T-helper 2 cell (primary cell): ENCODE measurements around the gene ADAMTS18.
"Not testable (repeated sequence)": the region's sequence is repeated elsewhere in the genome, so short reads cannot be mapped to it uniquely, and the experiment has no call there.

ENCODE experiments used
- DNase-seq, 5 experiments: peaks; one replicate each; pipeline versions ENCODE4 v3.0.0 to v3.0.0-alpha.2; 2012 to 2022

Gene ADAMTS18

GRCh38 chr16:77324729-77325128, 110.1 kb downstream of the ADAMTS18 start:
- DNase-seq = no peak

DNA sequence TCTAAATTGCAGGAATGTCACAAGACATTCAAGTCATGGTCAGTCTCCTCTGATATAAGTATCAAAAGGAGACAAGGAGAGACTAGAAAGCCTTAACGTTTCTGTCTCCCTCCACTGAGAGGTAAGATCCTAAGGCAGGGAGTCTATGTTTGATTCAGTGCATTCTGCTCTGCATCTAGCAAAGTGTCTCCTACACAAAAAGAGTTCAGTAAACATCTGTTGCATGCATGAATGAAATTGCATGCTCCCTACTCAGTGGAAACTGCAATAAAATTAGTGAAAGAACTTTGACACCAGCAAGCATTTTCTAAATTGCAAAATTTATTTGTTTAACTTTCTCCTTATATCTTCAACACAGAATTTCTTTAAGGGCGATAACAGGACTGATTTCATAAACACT, 111.1 kb downstream of the ADAMTS18 start:
- DNase-seq = no peak

- no peak for DNase-seq
Observed at GRCh38 chr16:77322757-77323156, 112.1 kb downstream of the ADAMTS18 start.

DNA sequence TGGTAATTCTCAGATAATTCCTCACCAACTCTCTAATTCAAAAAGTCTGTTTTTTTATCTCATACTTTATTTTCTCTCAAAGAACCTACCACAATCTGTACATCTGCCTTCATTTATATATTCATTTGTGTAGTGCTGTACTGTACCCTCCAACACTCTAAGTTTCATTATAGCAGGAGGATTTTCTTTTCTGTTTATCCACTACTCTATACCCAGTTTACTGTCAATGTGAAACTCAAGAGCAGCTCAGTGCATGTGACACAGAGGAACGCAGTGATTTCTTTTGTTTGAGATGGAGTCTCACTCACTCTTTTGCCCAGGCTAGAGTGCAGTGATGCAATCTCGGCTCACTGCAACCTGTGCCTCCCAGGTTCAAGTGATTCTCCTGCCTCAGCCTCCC, 117.8 kb downstream of the ADAMTS18 start:
- no peak for DNase-seq

GRCh38 chr16:77310877-77311276, 124.0 kb downstream of the ADAMTS18 start:
- no peak for DNase-seq

- DNase-seq = peak in 1 of 5 experiments; percentile 37
Observed at GRCh38 chr16:77308163-77308561, 126.7 kb downstream of the ADAMTS18 start.

GRCh38 chr16:77307426-77308162, 127.2 kb downstream of the ADAMTS18 start:
- peak in 1 of 5 experiments; percentile 12 for DNase-seq

- no peak for DNase-seq
Observed at GRCh38 chr16:77306075-77306474, 128.8 kb downstream of the ADAMTS18 start.

DNA sequence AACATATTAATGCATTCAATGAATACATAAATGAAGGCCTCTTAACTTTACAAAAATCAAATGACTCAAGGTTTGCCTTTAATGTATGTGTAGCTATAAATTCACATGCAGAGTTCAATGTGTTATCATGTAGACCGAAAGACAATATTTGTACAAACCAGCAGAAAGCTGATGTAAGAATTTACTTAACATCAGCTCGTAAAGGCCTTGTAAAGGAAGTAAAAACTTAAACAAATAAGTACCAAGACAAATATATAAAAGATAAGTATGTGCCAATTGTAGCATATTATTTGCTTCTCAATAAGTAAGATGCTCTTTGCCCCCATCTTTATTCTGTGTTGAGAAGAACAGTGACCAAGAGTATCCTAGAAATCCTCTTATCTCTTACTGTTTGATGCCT, 130.0 kb downstream of the ADAMTS18 start:
- no peak for DNase-seq

DNA sequence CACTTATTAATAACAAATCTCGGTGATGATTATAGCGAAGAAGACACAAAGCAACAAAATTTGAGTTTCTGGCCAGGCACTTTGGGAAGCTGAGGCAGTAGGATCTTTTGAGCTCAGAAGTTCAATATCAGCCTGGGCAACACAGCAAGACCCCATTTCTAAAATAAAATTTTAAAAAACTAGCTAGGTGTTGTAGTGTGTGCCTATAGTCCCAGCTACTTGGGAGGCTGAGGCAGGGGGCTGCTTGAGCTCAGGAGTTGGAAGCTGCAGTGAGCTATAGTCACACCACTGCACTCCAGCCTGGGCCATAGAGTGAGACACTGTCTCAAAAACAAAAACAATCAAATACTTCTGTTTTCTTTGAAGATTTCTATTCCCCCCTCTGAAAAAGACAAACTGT, 130.7 kb downstream of the ADAMTS18 start:
- no peak for DNase-seq

DNA sequence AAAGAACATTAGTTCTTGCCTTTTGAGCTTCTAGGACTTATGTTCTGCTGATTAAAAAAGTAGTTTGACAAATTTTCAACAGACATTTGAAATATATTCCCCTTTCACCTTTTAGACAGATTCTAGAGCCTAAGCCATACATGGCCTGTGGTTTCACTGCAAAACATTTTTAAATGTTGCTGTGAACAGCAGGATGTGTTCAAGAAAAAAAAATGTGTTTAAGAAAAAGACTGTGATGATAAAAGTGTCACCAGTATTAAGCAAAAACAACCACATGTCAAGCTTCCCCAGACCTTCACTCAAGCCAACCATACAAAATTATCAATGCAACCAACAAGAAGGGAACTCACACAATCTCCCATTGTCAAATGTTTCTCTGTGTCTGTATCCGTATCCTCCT, 132.2 kb downstream of the ADAMTS18 start:
- no peak for DNase-seq

- no peak for DNase-seq
Observed at GRCh38 chr16:77302249-77302648, 132.6 kb downstream of the ADAMTS18 start.

DNA sequence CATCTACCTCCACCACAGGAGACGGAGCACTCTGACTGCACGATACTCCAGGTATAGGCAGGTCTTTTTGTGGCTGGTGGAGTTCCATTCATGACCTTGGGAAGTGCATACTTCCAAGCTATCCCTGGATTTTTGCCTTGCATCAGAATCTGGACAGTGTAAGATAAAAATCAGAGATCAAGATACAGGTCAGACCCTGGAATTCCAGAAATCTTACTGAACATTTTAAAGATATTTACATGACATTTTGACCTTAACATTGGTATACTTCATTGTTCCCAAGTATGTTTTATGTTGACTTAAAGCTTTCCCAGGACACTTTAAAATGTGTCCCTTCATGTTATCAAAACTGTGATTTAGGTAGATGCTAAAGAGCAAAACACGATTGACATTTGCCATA, 134.6 kb downstream of the ADAMTS18 start:
- no peak for DNase-seq

GRCh38 chr16:77299395-77299794, 135.4 kb downstream of the ADAMTS18 start:
- no peak for DNase-seq

GRCh38 chr16:77298418-77299360, 136.1 kb downstream of the ADAMTS18 start:
- DNase-seq = no peak

DNA sequence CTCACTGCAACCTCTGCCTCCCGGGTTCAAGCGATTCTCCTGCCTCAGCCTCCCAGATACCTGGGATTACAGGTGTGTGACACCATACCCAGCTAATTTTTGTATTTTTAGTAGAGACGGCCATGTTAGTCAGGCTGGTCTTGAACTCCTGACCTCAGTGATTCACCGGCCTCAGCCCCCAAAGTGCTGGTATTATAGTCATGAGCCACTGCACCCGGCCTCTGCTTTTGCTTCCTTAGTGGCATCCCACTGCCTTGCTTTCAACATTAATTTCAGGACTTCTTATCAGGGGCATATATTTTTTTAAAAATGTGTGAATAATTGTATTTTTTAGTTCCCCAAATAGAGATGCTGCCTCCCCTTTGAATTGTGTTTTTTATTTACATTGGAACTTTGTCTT, 136.8 kb downstream of the ADAMTS18 start:
- DNase-seq = no peak

DNA sequence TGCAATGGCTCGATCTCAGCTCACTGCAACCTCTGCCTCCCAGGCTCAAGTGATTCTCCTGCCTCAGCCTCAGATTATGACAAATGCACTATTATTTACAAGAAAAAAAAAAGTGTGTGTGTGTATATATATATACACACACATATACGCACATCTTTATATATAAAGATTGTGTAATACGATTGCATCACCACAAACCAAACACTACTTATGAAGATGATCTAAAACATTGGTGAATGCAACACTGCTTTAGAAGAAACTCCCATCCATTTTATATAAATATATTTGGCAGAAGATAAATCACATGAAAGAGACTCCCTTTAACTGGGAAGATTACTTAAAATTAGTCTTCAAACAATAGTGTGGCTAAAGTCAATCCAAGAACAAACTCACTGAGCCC, 138.9 kb downstream of the ADAMTS18 start:
- no peak for DNase-seq

DNA sequence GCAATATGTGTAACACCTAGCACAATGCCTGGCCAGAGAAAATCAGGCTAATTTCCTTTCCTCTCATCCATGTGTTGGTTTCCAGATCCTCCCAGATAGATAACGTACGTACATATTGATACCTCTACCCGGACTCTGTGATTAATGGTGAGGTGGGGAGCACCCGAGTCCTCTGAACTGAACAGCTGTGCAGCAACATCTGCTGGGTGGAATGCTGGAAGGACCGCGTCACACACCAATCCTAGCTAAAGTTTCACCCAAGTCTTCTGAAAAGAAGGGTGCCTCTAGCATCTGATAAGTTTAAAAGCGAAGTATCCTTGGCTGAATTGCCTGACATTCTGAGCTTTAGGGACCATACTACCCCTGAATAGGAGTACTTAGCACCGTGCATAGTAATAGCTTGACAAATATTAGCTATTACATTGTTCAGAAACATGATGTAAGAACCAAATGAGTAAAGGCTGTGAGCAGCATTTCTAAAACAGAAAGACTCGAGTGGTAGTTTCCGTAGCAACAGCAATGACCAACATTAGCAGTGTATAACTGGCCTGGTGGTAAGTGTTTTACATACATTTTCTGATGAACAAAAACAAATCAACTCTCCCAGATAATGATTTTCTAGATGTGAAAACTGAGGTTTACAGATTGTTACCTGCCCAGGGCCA, 144.3 kb downstream of the ADAMTS18 start:
- no peak for DNase-seq

- DNase-seq = no peak
Observed at GRCh38 chr16:77289331-77289809, 145.5 kb downstream of the ADAMTS18 start.

DNA sequence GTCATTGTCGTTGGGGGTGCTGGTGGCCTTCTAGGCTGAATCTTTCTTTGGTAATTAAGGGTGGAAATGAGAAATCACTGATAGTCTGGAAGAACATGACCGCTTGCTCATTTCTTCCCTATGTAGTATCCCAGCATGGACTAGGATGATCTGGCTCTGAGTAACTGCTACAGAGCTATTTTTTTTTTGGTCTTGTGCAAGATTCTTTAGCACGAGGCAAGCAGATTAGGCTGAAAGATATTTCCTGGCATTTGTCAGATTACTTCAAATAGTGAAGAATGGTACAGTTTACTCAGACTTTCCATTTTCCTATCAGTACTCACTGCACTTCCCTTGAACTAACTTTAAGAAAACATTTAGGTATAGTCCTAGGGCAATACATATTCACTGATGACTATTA, 146.6 kb downstream of the ADAMTS18 start:
- DNase-seq = no peak

- no peak for DNase-seq
Observed at GRCh38 chr16:77285676-77286075, 149.2 kb downstream of the ADAMTS18 start.

- no peak for DNase-seq
Observed at GRCh38 chr16:77282345-77282744, 152.5 kb downstream of the ADAMTS18 start.

DNA sequence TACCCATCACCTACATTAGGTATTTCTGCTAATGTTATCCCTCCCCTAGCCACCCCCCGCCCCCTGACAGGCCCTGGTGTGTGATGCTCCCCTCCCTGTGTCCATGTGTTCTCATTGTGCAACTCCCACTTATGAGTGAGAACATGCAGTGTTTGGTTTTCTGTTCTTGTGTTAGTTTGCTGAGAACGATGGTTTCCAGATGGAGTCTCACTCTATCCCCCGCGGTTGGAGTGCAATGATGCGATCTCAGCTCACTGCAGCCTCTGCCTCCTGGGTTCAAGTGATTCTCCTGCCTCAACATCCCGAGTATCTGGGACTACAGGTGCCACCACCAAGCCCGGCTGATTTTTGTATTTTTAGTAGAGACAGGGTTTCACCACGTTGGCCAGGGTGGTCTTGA, 155.5 kb downstream of the ADAMTS18 start:
- not testable (repeated sequence) for DNase-seq
